ENCODE measurements around the gene BANF1.

The BANF1 gene

DNA sequence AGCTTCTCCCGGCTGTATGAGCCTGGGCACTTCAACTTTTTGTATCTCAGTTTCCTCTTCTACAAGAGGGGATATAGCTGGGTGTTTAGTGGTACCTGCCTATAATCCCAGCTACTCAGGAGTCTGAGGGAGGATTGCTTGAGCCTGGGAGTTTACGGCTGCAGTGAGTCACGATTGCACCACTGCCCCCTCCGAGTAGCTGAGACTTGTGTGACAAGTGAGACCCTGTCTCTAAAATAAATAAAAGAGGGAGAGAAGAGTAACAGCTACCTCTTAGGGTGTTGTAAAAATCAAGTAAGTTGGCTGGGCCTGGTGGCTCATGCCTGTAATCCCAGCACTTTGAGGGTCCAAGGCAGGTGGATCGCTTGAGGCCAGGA lies 34.0 kb downstream of the BANF1 start:
- Histone ChIP-seq H3K4me2 (ENCODE audit: low read length) (no peak overlapping the region), H3K36me3 (ENCODE audit: control insufficient read depth, low read length) (no peaks in the 10 kb centered on the region), H3K4me3 (ENCODE audit: low read length) (no peak overlapping the region), H3K27ac (ENCODE audit: low read depth, low read length) (no peak overlapping the region), H3K27me3 (ENCODE audit: control insufficient read depth, low read length) (0 out of 2 replicates have a peak, but pooled peaks cover 2% of the 10 kb centered on the region), H3K4me1 (ENCODE audit: control insufficient read depth, low read length) (no peaks in the 10 kb centered on the region), H4K20me1 (ENCODE audit: control insufficient read depth, insufficient read depth, low read depth, low read length) (no peaks in the 10 kb centered on the region), H3F3A (ENCODE audit: control insufficient read depth, insufficient read depth) (no peaks in the 10 kb centered on the region), H3K79me2 (ENCODE audit: control insufficient read depth, low read length) (no peaks in the 10 kb centered on the region), H3K9me3 (ENCODE audit: control insufficient read depth, insufficient read depth, low read length) (no peaks in the 10 kb centered on the region), H3K9me2 (replicated peaks; ENCODE audit: control insufficient read depth, low read length) (no peaks in the 10 kb centered on the region)
- no peak for TF ChIP-seq EZH2phosphoT487 (IDR thresholded peaks at IDR 0.05; ENCODE audit: borderline replicate concordance, low read length)
- TF ChIP-seq, protein P1, sequence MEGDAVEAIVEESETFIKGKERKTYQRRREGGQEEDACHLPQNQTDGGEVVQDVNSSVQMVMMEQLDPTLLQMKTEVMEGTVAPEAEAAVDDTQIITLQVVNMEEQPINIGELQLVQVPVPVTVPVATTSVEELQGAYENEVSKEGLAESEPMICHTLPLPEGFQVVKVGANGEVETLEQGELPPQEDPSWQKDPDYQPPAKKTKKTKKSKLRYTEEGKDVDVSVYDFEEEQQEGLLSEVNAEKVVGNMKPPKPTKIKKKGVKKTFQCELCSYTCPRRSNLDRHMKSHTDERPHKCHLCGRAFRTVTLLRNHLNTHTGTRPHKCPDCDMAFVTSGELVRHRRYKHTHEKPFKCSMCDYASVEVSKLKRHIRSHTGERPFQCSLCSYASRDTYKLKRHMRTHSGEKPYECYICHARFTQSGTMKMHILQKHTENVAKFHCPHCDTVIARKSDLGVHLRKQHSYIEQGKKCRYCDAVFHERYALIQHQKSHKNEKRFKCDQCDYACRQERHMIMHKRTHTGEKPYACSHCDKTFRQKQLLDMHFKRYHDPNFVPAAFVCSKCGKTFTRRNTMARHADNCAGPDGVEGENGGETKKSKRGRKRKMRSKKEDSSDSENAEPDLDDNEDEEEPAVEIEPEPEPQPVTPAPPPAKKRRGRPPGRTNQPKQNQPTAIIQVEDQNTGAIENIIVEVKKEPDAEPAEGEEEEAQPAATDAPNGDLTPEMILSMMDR (IDR thresholded peaks at IDR 0.05; ENCODE audit: low read depth, low read length, poor library complexity, severe bottlenecking): no peak

GRCh38 chr11:66037327-66037726 lies 35.0 kb downstream of the BANF1 start:
- Histone ChIP-seq H3K27me3 (ENCODE audit: control insufficient read depth, low read length) (no peaks in the 10 kb centered on the region), H3K4me1 (ENCODE audit: control insufficient read depth, low read length) (no peaks in the 10 kb centered on the region), H3K27ac (ENCODE audit: low read depth, low read length) (no peak overlapping the region), H3K4me3 (ENCODE audit: low read length) (no peak overlapping the region), H3K9me3 (ENCODE audit: control insufficient read depth, insufficient read depth, low read length) (no peaks in the 10 kb centered on the region), H3K36me3 (ENCODE audit: control insufficient read depth, low read length) (no peaks in the 10 kb centered on the region), H3K4me2 (ENCODE audit: low read length) (no peak overlapping the region), H3F3A (ENCODE audit: control insufficient read depth, insufficient read depth) (no peaks in the 10 kb centered on the region), H3K9me2 (replicated peaks; ENCODE audit: control insufficient read depth, low read length) (no peaks in the 10 kb centered on the region), H4K20me1 (ENCODE audit: control insufficient read depth, insufficient read depth, low read depth, low read length) (no peaks in the 10 kb centered on the region), H3K79me2 (ENCODE audit: control insufficient read depth, low read length) (no peaks in the 10 kb centered on the region)
- TF ChIP-seq, protein P1 (IDR thresholded peaks at IDR 0.05; ENCODE audit: low read depth, low read length, poor library complexity, severe bottlenecking): no peak

DNA sequence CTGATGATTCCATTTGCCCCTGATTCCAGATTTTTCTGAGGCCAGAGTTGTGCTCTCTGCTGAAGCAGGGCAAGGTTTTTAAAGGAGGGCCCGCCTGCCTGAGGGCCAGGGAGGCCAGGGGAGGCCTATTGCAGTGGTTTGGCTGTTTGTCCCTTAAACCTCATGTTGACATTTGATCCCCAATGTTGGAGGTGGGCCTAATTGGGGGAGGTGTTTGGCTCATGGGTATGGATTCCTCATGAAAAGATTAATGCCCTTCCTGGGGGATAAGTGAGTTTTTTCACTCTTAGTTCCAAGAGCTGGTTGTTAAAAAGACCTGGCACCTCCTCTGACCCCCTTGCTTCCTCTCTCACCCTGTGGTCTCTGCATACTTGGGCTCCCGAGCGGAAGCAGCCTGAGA lies 37.5 kb downstream of the BANF1 start:
- H3K27ac ChIP-seq (ENCODE audit: low read depth, low read length): no peak overlapping the region
- H3K9me3 ChIP-seq (ENCODE audit: control insufficient read depth, insufficient read depth, low read length): no peaks in the 10 kb centered on the region
- no peaks in the 10 kb centered on the region for H4K20me1 ChIP-seq (ENCODE audit: control insufficient read depth, insufficient read depth, low read depth, low read length)
- no peaks in the 10 kb centered on the region for H3K9me2 ChIP-seq (replicated peaks; ENCODE audit: control insufficient read depth, low read length)
- TF ChIP-seq, protein P1 (IDR thresholded peaks at IDR 0.05; ENCODE audit: low read depth, low read length, poor library complexity, severe bottlenecking): no peak
- TF ChIP-seq EZH2phosphoT487 (IDR thresholded peaks at IDR 0.05; ENCODE audit: borderline replicate concordance, low read length): no peak
- no peaks in the 10 kb centered on the region; the same call in 1 of the 2 replicates for H3F3A ChIP-seq (ENCODE audit: control insufficient read depth, insufficient read depth)
- no peak overlapping the region for H3K4me2 ChIP-seq (ENCODE audit: low read length)
- H3K27me3 ChIP-seq (ENCODE audit: control insufficient read depth, low read length): no peaks in the 10 kb centered on the region
- no peaks in the 10 kb centered on the region for H3K79me2 ChIP-seq (ENCODE audit: control insufficient read depth, low read length)
- peaks cover 2% of the 10 kb centered on the region for H3K4me1 ChIP-seq (ENCODE audit: control insufficient read depth, low read length)
- no peak overlapping the region for H3K4me3 ChIP-seq (ENCODE audit: low read length)
- no peaks in the 10 kb centered on the region for H3K36me3 ChIP-seq (ENCODE audit: control insufficient read depth, low read length)
